GM12892 (cell line): Measurements from ENCODE around the gene TTC22.

Source experiments
- POLR2A ChIP-seq: IDR thresholded peaks from 2 replicates; pipeline ENCODE4 v1.6.1; 2011; ENCODE audit warnings: low read depth, low read length, control low read depth
- POLR2AphosphoS5 ChIP-seq: IDR thresholded peaks from 2 replicates; pipeline ENCODE4 v1.6.1; 2011; ENCODE audit warnings: low read depth, low read length, control low read depth
- TAF1 ChIP-seq: IDR thresholded peaks from 2 replicates; pipeline ENCODE4 v1.6.1; 2011; ENCODE audit warnings: low read depth, mild to moderate bottlenecking, control low read depth, low read length, borderline replicate concordance

- TF ChIP-seq POLR2AphosphoS5 (no peak), POLR2A (no peak), TAF1 (no peak)
Observed at GRCh38 chr1:54800899-54801759, at the start of gene TTC22.
